ENCODE results near the gene CEP192.

DNA sequence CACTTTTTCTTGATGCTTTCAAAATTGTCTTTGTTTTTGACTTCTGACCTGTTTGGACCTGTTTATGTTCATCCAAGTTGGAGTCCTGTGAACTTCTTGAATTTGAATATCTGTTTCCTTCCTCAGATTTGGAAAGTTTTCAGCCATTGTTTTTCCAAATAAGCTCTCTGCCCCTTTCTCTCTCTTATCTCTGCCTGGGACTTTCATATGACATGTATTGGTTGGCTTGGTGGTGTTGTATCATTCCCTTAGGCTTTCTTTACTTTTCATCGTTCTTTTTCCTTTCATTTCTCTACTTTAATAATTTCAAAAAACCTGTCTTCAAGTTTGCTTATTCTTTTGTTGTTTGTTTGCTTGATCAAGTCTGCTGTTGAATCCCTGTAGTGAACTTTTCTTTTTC is 167.3 kb downstream of the CEP192 start:
- TF ChIP-seq, protein P1, sequence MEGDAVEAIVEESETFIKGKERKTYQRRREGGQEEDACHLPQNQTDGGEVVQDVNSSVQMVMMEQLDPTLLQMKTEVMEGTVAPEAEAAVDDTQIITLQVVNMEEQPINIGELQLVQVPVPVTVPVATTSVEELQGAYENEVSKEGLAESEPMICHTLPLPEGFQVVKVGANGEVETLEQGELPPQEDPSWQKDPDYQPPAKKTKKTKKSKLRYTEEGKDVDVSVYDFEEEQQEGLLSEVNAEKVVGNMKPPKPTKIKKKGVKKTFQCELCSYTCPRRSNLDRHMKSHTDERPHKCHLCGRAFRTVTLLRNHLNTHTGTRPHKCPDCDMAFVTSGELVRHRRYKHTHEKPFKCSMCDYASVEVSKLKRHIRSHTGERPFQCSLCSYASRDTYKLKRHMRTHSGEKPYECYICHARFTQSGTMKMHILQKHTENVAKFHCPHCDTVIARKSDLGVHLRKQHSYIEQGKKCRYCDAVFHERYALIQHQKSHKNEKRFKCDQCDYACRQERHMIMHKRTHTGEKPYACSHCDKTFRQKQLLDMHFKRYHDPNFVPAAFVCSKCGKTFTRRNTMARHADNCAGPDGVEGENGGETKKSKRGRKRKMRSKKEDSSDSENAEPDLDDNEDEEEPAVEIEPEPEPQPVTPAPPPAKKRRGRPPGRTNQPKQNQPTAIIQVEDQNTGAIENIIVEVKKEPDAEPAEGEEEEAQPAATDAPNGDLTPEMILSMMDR (conservative IDR thresholded peaks at IDR 0.05 in 1 of 2, IDR thresholded peaks at IDR 0.05 in 1 of 2; ENCODE audit: extremely low read depth in 1 of 2, insufficient read depth in 1 of 2, low read depth in 1 of 2, low read length in 2 of 2) = no peak
- TF ChIP-seq EZH2 (IDR thresholded peaks at IDR 0.05; ENCODE audit: borderline replicate concordance, low read length) = no peak

Measured in mammary epithelial cell (primary cell).